OCI-LY7 (cell line): Measurements from ENCODE around the gene TEDC1. TPM values are rescaled to one million over a fixed set of nuclear protein-coding genes. Genes with fewer than 3 reads are reported as not detected.
A peak's percentile ranks its signal among the peaks of the same experiment; 100 is the strongest.

Source experiments
- BruUV-seq: library from RNA; stranded (reverse); fragments of 400-500 nt; replicated peaks from 2 replicates; lab custom pipeline; 2021; lab: Mats Ljungman, UMichigan
- CTCF ChIA-PET: fragments of 300-600 bp; sonication (Branson Sonifier 250); formaldehyde crosslinking; loops from one replicate; lab custom pipeline; 2022; ENCODE audit warnings: antibody characterized with exemption; ENCODE audit not compliant: unreplicated experiment; lab: Charles Lee
- POLR2A ChIA-PET: fragments of 300-600 bp; sonication (Branson Sonifier 250); formaldehyde crosslinking; loops from one replicate; lab custom pipeline; 2022; ENCODE audit warnings: antibody characterized with exemption; lab: Charles Lee
- DNase-seq: peaks from one replicate; pipeline ENCODE4 v3.0.0-alpha.2; 2015; ENCODE audit warnings: low spot score
- H2AFZ ChIP-seq: fragments of 200-600 bp; sonication (generic), shearing (Covaris generic); 2 replicates; pipeline ENCODE4 v1.6.1; 2014; ENCODE audit warnings: mild to moderate bottlenecking, antibody characterized with exemption, low read length, moderate library complexity
- H3K27ac ChIP-seq: fragments of 200-600 bp; sonication (generic); 2 replicates; pipeline ENCODE4 v1.5.1; 2014; ENCODE audit warnings: mixed run types, low read depth, mild to moderate bottlenecking, moderate library complexity, low read length, inconsistent platforms; ENCODE audit not compliant: poor library complexity, severe bottlenecking
- H3K36me3 ChIP-seq: fragments of 200-600 bp; sonication (generic); 2 replicates; pipeline ENCODE4 v1.6.1; 2014; ENCODE audit warnings: mild to moderate bottlenecking, antibody characterized with exemption, low read length, moderate library complexity, mixed read lengths; ENCODE audit not compliant: insufficient read depth
- H3K4me1 ChIP-seq: fragments of 200-600 bp; sonication (generic); 2 replicates; pipeline ENCODE4 v1.5.1; 2014; ENCODE audit warnings: mild to moderate bottlenecking, low read length; ENCODE audit not compliant: insufficient read depth, poor library complexity, severe bottlenecking
- H3K4me2 ChIP-seq: fragments of 200-600 bp; sonication (generic); 2 replicates; pipeline ENCODE4 v1.6.1; 2014; ENCODE audit warnings: mild to moderate bottlenecking, low read length
- H3K4me3 ChIP-seq: fragments of 200-600 bp; sonication (generic); 2 replicates; pipeline ENCODE4 v1.5.1; 2014; ENCODE audit warnings: mild to moderate bottlenecking, low read depth, low read length; ENCODE audit not compliant: poor library complexity, severe bottlenecking
- H3K79me2 ChIP-seq: fragments of 200-600 bp; sonication (generic); 2 replicates; pipeline ENCODE4 v1.6.1; 2016; ENCODE audit warnings: low read depth, mild to moderate bottlenecking, low read length, moderate library complexity, mixed read lengths; ENCODE audit not compliant: insufficient read depth
- H3K9me2 ChIP-seq: fragments of 200-600 bp; sonication (generic); 2 replicates; pipeline ENCODE4 v1.6.1; 2016; ENCODE audit warnings: mild to moderate bottlenecking, low read length, mixed read lengths; ENCODE audit not compliant: insufficient read depth
- H3K9me3 ChIP-seq: fragments of 200-600 bp; sonication (generic); 2 replicates; pipeline ENCODE4 v1.6.1; 2014; ENCODE audit warnings: mild to moderate bottlenecking, mixed run types, low read length, mixed read lengths
- H4K20me1 ChIP-seq: fragments of 200-600 bp; sonication (generic); 2 replicates; pipeline ENCODE4 v1.6.1; 2014; ENCODE audit warnings: mild to moderate bottlenecking, antibody characterized with exemption, low read length, moderate library complexity, mixed read lengths; ENCODE audit not compliant: insufficient read depth
- EZH2phosphoT487 ChIP-seq: fragments of 200-600 bp; sonication (generic); IDR thresholded peaks from 2 replicates; pipeline ENCODE4 v1.6.1; 2018; ENCODE audit warnings: low read depth, borderline replicate concordance, mild to moderate bottlenecking, mixed run types, antibody characterized with exemption, low read length, moderate library complexity, mixed read lengths
- intact Hi-C: fragments of 100-400 bp; cut with micrococcal nuclease; formaldehyde crosslinking; loops from one replicate; pipeline ENCODE4 v1.10.0; 2022; ENCODE audit not compliant: unreplicated experiment
- total RNA-seq, 2 experiments: library from RNA; depleted of rRNA in 1 of 2; stranded (reverse); fragments of >200 nt in 1 of 2; shearing (Covaris generic) in 1 of 2; gene quantifications; 2 replicates each; pipeline ENCODE4 v1.2.3, GENCODE V29; 2014 to 2022
- TF ChIP-seq, protein P1 (sequence below): fragments of 200-600 bp; sonication (generic); conservative IDR thresholded peaks from 2 replicates; pipeline ENCODE4 v1.5.1; 2014; ENCODE audit warnings: mild to moderate bottlenecking, antibody characterized with exemption, low read length, moderate library complexity, mixed read lengths

Gene TEDC1
- total RNA-seq, 2 experiments from 2014 or later: 53.2 to 55.8 TPM

DNA sequence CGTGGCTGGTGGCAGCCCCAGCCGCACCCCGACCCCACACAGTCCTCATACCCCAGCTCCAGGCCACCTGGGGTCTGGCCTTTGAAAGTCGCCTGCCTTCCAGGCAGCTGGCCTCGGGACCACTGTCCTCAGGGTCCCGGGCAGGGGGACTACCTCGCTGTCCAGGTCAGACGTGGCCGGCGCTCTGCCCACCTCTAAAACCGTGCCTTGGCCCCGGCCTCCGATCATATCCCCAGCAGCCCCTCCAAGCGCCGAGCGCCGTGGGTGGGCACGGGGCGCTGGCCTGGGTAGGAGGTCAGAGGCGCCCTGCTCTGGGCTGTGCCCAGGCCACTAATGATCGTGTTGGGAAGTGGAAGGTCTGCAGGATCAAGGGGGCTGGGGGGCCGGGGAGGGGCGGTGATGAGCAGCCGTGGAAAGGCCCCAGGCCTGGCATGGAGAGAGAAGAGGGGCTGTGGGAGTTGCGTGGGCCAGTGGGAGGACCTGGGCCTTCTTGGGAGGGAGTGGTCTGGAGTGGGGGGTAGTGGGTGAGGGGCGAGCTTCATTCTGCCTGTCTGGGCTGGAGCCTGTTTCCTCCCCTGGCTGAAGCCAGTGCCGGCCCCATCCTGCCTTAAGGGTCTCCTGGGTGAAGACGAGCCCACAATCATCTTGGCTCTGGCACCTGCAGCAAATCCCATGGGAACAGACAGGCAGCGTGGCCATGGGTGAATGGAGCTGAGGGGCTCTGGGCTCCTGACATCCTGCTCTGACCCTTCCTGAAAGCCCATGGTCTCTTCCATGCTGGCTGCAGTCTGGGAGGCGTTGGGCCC is 40.2 kb downstream of the TEDC1 start:
- DNase-seq: peak; percentile 47
- H3K79me2 ChIP-seq: no peaks in the 10 kb centered on the region
- no peaks in the 10 kb centered on the region for H3K9me3 ChIP-seq
- H3K9me2 ChIP-seq: no peaks in the 10 kb centered on the region
- no peaks in the 10 kb centered on the region for H3K36me3 ChIP-seq
- peak overlapping the region; percentile 30; the same call in 1 of the 2 replicates for H3K4me2 ChIP-seq
- TF ChIP-seq EZH2phosphoT487: no peak
- TF ChIP-seq, protein P1, sequence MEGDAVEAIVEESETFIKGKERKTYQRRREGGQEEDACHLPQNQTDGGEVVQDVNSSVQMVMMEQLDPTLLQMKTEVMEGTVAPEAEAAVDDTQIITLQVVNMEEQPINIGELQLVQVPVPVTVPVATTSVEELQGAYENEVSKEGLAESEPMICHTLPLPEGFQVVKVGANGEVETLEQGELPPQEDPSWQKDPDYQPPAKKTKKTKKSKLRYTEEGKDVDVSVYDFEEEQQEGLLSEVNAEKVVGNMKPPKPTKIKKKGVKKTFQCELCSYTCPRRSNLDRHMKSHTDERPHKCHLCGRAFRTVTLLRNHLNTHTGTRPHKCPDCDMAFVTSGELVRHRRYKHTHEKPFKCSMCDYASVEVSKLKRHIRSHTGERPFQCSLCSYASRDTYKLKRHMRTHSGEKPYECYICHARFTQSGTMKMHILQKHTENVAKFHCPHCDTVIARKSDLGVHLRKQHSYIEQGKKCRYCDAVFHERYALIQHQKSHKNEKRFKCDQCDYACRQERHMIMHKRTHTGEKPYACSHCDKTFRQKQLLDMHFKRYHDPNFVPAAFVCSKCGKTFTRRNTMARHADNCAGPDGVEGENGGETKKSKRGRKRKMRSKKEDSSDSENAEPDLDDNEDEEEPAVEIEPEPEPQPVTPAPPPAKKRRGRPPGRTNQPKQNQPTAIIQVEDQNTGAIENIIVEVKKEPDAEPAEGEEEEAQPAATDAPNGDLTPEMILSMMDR: no peak
- H3K4me3 ChIP-seq: no peak overlapping the region
- H4K20me1 ChIP-seq: no peaks in the 10 kb centered on the region
- intact Hi-C loops: no loop called here
- CTCF ChIA-PET: interaction anchor here (0.5 kb wide), 1 partner anchor 20 kb away, joined by 6 read pairs; no protein-coding TSS in a partner anchor
- POLR2A ChIA-PET: no interaction called here
- BruUV-seq: no TSS peak
- H2AFZ ChIP-seq: no peak overlapping the region
- no peak overlapping the region for H3K27ac ChIP-seq
- peaks cover 47% of the 10 kb centered on the region for H3K4me1 ChIP-seq

DNA sequence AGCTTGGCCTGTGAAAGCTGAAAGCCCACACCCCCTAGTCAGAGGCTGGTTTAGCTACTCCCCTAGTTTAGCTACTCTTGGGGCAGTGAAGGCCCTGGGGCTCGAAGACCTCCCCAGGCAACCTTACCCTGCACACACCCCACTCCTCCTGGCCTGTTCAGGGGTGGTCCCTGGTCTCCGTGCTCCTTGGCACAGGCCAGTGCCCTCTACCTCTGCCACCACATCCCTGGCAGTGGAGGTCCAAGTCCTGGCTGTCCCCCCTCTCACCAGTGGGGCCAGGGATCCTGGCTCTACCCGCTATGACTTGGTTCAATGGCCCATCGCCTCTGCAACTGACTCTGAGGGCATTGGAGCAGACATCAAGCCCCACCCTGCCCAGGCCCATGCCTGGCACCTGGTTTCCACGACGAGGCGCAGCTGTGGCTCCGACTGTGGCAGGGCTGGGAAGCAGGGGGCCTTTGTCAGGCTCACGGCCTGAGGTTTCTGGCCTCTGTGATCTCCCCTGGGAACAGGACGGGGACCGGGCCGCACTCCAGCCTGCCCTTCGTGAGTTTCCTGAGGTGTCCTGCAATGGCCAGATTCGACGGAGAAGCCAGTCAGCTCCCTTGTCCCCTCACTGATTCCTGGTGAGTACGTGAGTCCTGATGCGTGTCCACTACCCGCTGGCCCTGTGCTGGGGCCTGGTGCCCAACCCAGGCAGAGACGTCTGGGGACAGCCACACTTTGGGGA is 41.0 kb downstream of the TEDC1 start:
- peak overlapping the region; percentile 30; the same call in 1 of the 2 replicates for H3K4me2 ChIP-seq
- H3K4me1 ChIP-seq: peaks cover 47% of the 10 kb centered on the region
- H2AFZ ChIP-seq: no peak overlapping the region
- no peaks in the 10 kb centered on the region for H4K20me1 ChIP-seq
- H3K79me2 ChIP-seq: no peaks in the 10 kb centered on the region
- no peaks in the 10 kb centered on the region for H3K36me3 ChIP-seq
- no TSS peak for BruUV-seq
- intact Hi-C loops: loop anchor here (2.0 kb wide), 1 partner anchor 41 kb away; the partner anchor contains the start of gene TEDC1
- no peaks in the 10 kb centered on the region for H3K9me3 ChIP-seq
- no peaks in the 10 kb centered on the region for H3K9me2 ChIP-seq
- ChIA-PET CTCF (interaction anchor here (0.6 kb wide), 1 partner anchor 1986 kb away, joined by 3 read pairs; no protein-coding TSS in a partner anchor), POLR2A (interaction anchor here (0.7 to 0.9 kb wide), 2 partner anchors 49 to 51 kb away, joined by 3 read pairs; no protein-coding TSS in a partner anchor)
- no peak overlapping the region for H3K4me3 ChIP-seq
- DNase-seq: peak; percentile 22
- TF ChIP-seq, protein P1: no peak
- TF ChIP-seq EZH2phosphoT487: no peak
- no peak overlapping the region for H3K27ac ChIP-seq
